Right kidney (tissue), 1 donor: ENCODE results near the gene POLA2.
"Not testable (repeated sequence)": the region's sequence is repeated elsewhere in the genome, so short reads cannot be mapped to it uniquely, and the experiment has no call there.

Experiments
- DNase-seq: peaks from one replicate; pipeline ENCODE4 v3.0.0-alpha.2; 2016

The POLA2 gene

DNA sequence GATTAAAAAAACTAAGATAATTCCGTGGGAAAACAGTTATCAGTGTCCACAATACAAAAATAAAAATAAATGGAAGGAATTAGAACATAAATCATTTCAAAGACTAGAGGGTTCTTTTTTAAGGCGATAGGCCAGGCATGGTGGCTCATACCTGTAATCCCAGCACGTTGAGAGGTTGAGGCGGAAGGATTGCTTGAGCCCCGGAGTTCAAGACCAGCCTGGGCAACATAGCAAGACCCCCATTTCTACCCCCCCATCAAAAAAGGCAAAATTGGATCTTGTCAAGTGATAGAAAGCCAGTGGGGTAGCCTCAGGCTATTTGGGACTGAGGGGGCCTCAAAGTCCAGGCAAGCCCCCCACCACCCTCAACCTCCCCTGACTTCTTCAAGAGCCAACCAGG lies 20.6 kb upstream of the POLA2 start:
- DNase-seq: no peak

DNA sequence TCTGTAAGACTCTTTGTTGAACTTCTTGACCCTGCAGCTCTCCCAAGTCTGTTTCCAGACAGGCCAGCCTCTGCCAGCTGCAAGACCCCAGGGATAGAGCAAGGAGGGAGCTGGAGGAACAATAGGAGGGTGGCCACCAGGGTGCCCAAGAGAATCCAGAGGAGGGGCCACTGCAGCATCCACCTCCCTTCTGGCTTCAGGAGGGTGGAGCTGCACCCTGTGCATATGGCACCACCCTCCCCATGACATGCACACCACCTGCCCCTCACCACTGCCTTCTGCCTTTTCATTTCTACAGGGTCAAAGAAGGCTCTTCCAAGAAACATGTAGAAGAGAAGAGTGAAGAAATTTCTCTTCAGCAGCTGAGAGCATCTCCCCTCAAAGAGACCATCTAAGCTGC lies 20.1 kb upstream of the POLA2 start:
- no peak for DNase-seq

DNA sequence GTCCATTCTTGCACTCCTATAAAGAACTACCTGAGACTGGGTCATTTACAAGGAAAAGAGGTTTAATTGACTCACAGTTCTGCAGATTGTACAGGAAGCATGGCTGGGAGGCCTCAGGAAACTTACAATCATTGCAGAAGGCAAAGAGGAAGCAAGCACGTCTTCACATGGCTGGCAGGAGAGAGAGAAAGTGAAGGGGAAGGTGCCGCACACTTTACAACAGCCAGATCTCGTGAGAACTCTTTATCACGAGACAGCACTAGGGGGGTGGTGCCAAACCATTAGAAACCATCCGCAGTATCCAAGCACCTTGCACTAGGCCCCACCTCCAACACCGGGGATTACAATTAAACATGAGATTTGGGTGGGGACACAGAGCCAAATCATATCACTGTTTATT lies 19.4 kb upstream of the POLA2 start:
- no peak for DNase-seq

- no peak for DNase-seq
Measured at GRCh38 chr11:65243797-65244196, 18.0 kb upstream of the POLA2 start.

DNA sequence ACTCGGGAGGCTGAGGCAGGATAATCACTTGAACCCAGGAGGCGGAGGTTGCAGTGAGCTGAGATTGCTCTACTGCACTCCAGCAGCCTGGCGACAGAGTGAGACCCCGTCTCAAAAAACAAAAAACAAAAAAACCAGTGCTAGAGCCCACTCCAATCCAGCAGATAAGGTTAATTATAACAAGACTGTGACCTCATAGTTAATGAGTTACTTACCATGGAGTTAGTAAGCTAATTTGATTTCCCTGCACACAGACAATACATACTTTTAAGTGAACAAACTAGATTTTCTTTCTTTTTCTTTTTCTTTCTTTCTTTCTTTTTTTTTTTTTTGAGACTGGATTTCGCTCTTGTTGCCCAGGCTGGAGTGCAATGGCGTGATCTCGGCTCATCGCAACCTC lies 16.7 kb upstream of the POLA2 start:
- DNase-seq: not testable (repeated sequence)

DNA sequence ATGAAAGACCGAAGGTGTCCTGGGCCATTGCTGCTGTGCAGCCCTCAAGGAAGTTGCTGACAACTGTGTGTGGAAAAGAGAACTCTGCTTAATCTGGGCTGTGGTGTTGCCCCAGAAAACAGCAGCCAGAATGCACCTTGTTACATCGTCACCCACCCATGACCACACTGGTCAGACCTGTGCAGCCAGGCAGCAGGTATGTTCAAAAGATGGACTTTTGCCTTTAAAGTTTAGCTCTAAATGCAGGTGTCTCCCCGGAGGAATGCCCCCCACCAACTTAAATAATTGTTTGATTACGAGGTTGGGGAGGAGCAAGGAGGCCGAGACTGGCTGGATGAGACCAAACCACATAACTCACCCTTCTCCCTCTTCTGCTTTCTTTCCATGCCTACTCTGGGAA lies 15.3 kb upstream of the POLA2 start:
- DNase-seq: peak; percentile 35

GRCh38 chr11:65248184-65248710 lies 13.5 kb upstream of the POLA2 start:
- not testable (repeated sequence) for DNase-seq

- no peak for DNase-seq
Measured at GRCh38 chr11:65251476-65251875, 10.3 kb upstream of the POLA2 start.

GRCh38 chr11:65254724-65255123 lies 7.0 kb upstream of the POLA2 start:
- no peak for DNase-seq

DNA sequence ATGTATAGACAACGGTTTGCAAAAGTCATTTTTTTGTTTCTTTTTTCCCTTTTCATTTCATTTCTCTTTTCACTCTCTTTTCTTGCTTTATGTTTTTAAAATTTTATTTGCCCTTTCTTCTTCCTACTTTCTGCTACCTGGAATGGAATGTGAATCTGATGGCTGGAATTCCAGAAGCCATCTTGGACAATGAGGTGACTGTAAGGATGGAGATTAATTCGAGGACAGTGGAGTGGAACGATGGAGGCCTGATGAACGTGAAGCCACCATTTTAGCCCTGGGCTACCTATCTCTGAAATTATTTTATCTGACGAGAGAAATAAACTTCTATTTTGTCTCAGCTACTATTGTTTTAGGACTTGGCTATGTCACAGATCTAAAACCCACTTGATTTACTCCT lies 2.8 kb upstream of the POLA2 start:
- no peak for DNase-seq

GRCh38 chr11:65260302-65260701 lies 1.5 kb upstream of the POLA2 start:
- no peak for DNase-seq

DNA sequence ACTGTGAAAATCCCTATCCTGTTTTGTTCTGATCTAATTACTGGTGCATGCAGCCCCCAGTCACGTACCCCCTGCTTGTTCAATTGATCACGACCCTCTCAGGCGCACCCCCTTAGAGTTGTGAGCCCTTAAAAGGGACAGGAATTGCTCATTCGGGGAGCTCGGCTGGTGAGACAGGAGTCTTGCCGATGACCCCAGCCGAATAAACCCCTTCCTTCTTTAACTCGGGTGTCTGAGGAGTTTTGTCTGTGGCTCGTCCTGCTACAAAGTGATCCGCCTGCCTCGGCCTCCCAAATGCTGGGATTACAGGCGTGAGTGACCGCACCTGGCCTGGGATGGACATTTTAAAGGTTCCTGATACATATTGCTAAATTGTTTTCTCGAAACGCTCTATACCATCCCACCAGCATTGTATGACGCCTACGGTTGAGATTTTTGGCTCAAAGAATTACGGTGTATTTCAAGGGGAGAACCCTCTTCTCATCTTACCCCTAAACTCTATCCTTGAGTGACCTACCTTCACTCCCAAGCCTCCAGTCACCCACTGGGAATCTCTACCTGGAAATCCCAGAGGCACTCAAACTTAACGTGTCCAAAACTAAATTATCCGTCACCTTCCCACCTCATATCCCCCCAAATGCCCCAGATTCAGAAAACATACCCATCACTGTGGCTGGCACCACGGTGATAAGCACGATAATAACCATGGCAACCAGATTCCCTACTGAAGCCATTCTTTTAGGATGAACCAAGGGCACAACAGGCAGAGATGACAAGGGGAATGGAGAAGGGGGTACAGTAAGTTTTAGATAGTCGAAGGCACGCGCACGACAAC lies 789 bp upstream of the POLA2 start:
- no peak for DNase-seq

- DNase-seq: no peak
Measured at GRCh38 chr11:65262381-65262680, 569 bp downstream of the POLA2 start.

- no peak for DNase-seq
Measured at GRCh38 chr11:65262776-65263175, 1.0 kb downstream of the POLA2 start.

- not testable (repeated sequence) for DNase-seq
Measured at GRCh38 chr11:65264747-65265146, 3.0 kb downstream of the POLA2 start.

- DNase-seq: no peak
Measured at GRCh38 chr11:65266210-65266609, 4.4 kb downstream of the POLA2 start.

- DNase-seq: peak; percentile 58
Measured at GRCh38 chr11:65274735-65275682, 13.2 kb downstream of the POLA2 start.

DNA sequence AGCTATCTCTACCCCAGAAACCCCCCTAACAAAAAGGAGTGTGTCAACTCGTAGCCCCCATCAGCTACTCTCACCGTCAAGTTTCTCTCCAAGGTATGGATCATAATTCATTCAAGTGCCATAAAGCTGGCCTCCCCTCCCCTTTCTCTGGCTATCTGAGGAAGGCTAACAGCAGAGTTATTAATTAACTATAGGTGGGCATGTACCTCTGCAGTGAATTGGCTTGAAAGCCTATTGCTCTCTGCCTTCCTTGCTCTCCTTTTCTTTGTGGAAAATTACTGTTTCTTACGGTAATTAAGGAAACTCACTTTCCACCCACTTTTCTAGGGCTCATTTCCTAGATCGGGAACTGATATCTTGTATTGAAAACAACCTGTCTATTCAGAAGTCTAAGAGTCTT lies 14.1 kb downstream of the POLA2 start:
- DNase-seq: no peak

GRCh38 chr11:65277631-65278277 lies 16.0 kb downstream of the POLA2 start:
- DNase-seq: no peak

DNA sequence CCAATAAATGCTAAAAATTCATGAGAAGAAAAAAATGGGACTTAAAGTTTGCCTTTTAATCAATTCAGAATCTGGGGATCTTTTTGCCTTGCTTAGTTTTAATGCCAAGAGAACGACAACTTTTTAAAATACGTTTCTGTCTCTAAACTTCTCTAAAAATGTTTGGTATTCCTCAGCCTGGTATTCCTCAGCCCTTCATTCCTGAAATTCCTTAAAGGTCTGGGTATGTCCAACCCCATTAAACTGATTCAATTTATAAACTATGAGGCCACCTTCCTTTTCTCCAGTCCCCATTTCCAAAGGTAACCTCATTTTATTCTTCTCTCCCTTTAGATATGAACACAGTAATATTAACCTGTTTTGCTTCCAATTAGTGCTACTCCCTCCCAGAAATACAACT lies 16.6 kb downstream of the POLA2 start:
- no peak for DNase-seq

DNA sequence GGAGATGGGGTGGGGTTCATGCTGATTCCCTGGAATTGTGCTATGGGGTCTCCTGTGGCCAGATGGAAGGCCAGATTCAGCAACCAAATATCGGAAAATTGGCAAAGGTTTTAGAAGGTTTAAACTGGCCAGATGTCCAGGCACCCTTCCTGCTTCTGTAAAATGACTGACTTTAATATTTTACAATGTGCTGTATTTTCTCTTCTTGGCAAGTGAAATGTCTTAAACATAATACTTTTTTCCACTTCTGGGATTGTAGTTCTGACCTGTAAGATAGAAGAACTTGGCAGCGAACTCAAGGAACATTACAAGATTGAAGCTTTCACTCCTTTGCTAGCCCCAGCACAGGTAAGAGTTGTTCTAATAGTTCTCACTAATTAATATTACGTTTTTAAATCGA lies 17.5 kb downstream of the POLA2 start:
- DNase-seq: no peak

DNA sequence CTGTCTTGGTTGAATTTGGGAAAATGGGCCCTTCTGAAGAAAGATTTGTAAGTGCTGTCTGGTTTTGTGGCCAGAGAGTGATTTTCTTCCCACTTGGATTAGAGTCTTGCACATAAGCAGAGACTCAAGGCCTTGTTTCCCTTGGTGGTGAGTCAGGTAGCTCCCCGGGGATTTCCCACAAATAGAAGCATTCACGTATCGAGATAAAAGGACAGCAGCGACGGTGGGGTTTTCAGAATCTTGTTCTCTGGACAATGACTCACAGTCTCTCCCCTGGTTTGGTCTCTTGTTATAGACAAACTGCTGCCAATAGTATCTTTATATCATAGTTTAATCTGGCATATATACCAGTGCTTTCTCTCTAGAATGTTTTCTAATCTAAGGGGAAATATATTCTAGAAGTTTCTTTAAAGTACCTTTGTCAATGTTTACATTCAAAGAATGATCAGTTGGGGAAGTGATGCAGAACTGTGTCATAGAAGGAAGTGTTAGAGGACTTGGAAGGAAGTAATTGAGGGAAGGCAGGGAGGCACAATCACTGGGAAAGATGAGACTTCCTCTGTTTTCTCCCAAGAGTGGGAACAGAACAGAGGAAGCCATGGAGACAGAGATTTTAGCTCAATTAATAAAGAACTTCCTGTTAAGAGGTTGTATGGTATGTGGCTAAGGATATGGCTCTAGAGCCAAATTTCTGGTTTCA lies 18.1 kb downstream of the POLA2 start:
- no peak for DNase-seq
